ENCODE data around the gene IL1RN. TPM values are rescaled to one million over a fixed set of nuclear protein-coding genes. Genes with fewer than 3 reads are reported as not detected.

The IL1RN gene
- total RNA-seq, 1 donor from 2014 or later, result not detected

- H3K36me3 Mint-ChIP-seq (ENCODE audit: low read depth), result no peaks in the 10 kb centered on the region
- H3K27me3 Mint-ChIP-seq (ENCODE audit: low read depth), result peaks cover 22% of the 10 kb centered on the region
- no peak for TF ChIP-seq CTCF (conservative IDR thresholded peaks at IDR 0.05)
- H3K27ac Mint-ChIP-seq (ENCODE audit: unreplicated experiment), result no peak overlapping the region
- no peaks in the 10 kb centered on the region for H3K9me3 Mint-ChIP-seq
- peaks cover 12% of the 10 kb centered on the region for H3K4me1 Mint-ChIP-seq
- H3K4me3 Mint-ChIP-seq, result peak overlapping the region; percentile 13
- no peak for DNase-seq (ENCODE audit: low read depth, low spot score)
Measured at GRCh38 chr2:113155331-113155730, 27.9 kb downstream of the IL1RN start.

- H3K27ac Mint-ChIP-seq (ENCODE audit: unreplicated experiment), result no peak overlapping the region
- peak overlapping the region; percentile 77 for H3K4me3 Mint-ChIP-seq
- H3K9me3 Mint-ChIP-seq, result no peaks in the 10 kb centered on the region
- H3K36me3 Mint-ChIP-seq (ENCODE audit: low read depth), result no peaks in the 10 kb centered on the region
- H3K4me1 Mint-ChIP-seq, result peaks cover 12% of the 10 kb centered on the region
- TF ChIP-seq CTCF (conservative IDR thresholded peaks at IDR 0.05), result no peak
- DNase-seq (ENCODE audit: low read depth, low spot score), result no peak
- peaks cover 22% of the 10 kb centered on the region for H3K27me3 Mint-ChIP-seq (ENCODE audit: low read depth)
Measured at GRCh38 chr2:113156278-113157117, 29.1 kb downstream of the IL1RN start.

- no peaks in the 10 kb centered on the region for H3K9me3 Mint-ChIP-seq
- H3K27ac Mint-ChIP-seq (ENCODE audit: unreplicated experiment), result no peak overlapping the region
- peak overlapping the region; percentile 87 for H3K4me3 Mint-ChIP-seq
- peaks cover 22% of the 10 kb centered on the region for H3K27me3 Mint-ChIP-seq (ENCODE audit: low read depth)
- H3K36me3 Mint-ChIP-seq (ENCODE audit: low read depth), result no peaks in the 10 kb centered on the region
- peak; percentile 29 for DNase-seq (ENCODE audit: low read depth, low spot score)
- peaks cover 12% of the 10 kb centered on the region for H3K4me1 Mint-ChIP-seq
- no peak for TF ChIP-seq CTCF (conservative IDR thresholded peaks at IDR 0.05)
Measured at GRCh38 chr2:113157118-113157896, 29.9 kb downstream of the IL1RN start.

GRCh38 chr2:113157897-113158753, 30.7 kb downstream of the IL1RN start:
- no peak for TF ChIP-seq CTCF (conservative IDR thresholded peaks at IDR 0.05)
- Mint-ChIP-seq H3K36me3 (ENCODE audit: low read depth) (no peaks in the 10 kb centered on the region), H3K9me3 (no peaks in the 10 kb centered on the region), H3K4me3 (peak overlapping the region; percentile 87), H3K27me3 (ENCODE audit: low read depth) (peaks cover 22% of the 10 kb centered on the region), H3K27ac (ENCODE audit: unreplicated experiment) (peak overlapping the region; percentile 68), H3K4me1 (peaks cover 12% of the 10 kb centered on the region)
- no peak for DNase-seq (ENCODE audit: low read depth, low spot score)

GRCh38 chr2:113158884-113159553, 31.6 kb downstream of the IL1RN start:
- no peak overlapping the region for H3K27ac Mint-ChIP-seq (ENCODE audit: unreplicated experiment)

More at GRCh38 chr2:113158884-113159553, 31.6 kb downstream of the IL1RN start:
- TF ChIP-seq CTCF (conservative IDR thresholded peaks at IDR 0.05), result no peak
- no peaks in the 10 kb centered on the region for H3K36me3 Mint-ChIP-seq (ENCODE audit: low read depth)
- no peak overlapping the region for H3K4me3 Mint-ChIP-seq
- H3K9me3 Mint-ChIP-seq, result no peaks in the 10 kb centered on the region
- DNase-seq (ENCODE audit: low read depth, low spot score), result no peak
- peaks cover 14% of the 10 kb centered on the region for H3K4me1 Mint-ChIP-seq
- peaks cover 22% of the 10 kb centered on the region for H3K27me3 Mint-ChIP-seq (ENCODE audit: low read depth)
